Caco-2 (cell line): ENCODE measurements around the gene IL17C. TPM values are rescaled to one million over a fixed set of nuclear protein-coding genes. Genes with fewer than 3 reads are reported as not detected.

Source experiments
- BruUV-seq: library from RNA; stranded (reverse); fragments of 400-500 nt; replicated peaks from 2 replicates; lab custom pipeline; 2021; lab: Mats Ljungman, UMichigan
- CTCF ChIA-PET: fragments of 300-600 bp; sonication (Branson Sonifier 250); formaldehyde crosslinking; loops from one replicate; lab custom pipeline; 2022; ENCODE audit warnings: antibody characterized with exemption; lab: Charles Lee
- POLR2A ChIA-PET: fragments of 300-600 bp; sonication (Branson Sonifier 250); formaldehyde crosslinking; loops from one replicate; lab custom pipeline; 2022; ENCODE audit warnings: antibody characterized with exemption; lab: Charles Lee
- DNase-seq, 2 experiments: peaks; one replicate each; pipeline versions ENCODE4 v3.0.0 to v3.0.0-alpha.2; 2020 to 2022
- H3K27me3 ChIP-seq: replicated peaks from 2 replicates; pipeline ENCODE4 v1.6.0; 2011; ENCODE audit warnings: low read length; ENCODE audit not compliant: control insufficient read depth, insufficient read depth
- H3K36me3 ChIP-seq: 2 replicates; pipeline ENCODE4 v1.5.1; 2011; ENCODE audit warnings: low read length; ENCODE audit not compliant: control insufficient read depth, insufficient read depth
- H3K4me1 ChIP-seq: fragments of 250-450 bp; sonication (Bioruptor Pico); 2 replicates; pipeline ENCODE4 v1.5.1; 2020; ENCODE audit warnings: mild to moderate bottlenecking
- H3K4me3 ChIP-seq: 2 replicates; pipeline ENCODE4 v1.5.1; 2011; ENCODE audit warnings: low read depth, mild to moderate bottlenecking, control low read depth, low read length
- H3K9me3 ChIP-seq: fragments of 250-450 bp; sonication (Bioruptor Pico); 2 replicates; pipeline ENCODE4 v1.5.1; 2020; ENCODE audit warnings: mild to moderate bottlenecking, moderate library complexity
- H3K27ac Mint-ChIP-seq: one replicate; pipeline ENCODE4 v1.8.0; 2022; ENCODE audit warnings: mixed read lengths; ENCODE audit not compliant: unreplicated experiment
- H3K27me3 Mint-ChIP-seq: one replicate; pipeline ENCODE4 v1.8.0; 2022; ENCODE audit warnings: mixed read lengths; ENCODE audit not compliant: insufficient read depth, unreplicated experiment
- H3K36me3 Mint-ChIP-seq: one replicate; pipeline ENCODE4 v1.8.0; 2022; ENCODE audit warnings: mild to moderate bottlenecking, mixed read lengths; ENCODE audit not compliant: insufficient read depth, unreplicated experiment
- H3K4me1 Mint-ChIP-seq: one replicate; pipeline ENCODE4 v1.8.0; 2022; ENCODE audit warnings: low read depth, mixed read lengths; ENCODE audit not compliant: unreplicated experiment
- H3K4me3 Mint-ChIP-seq: one replicate; pipeline ENCODE4 v1.8.0; 2022; ENCODE audit warnings: mild to moderate bottlenecking, moderate library complexity, mixed read lengths; ENCODE audit not compliant: unreplicated experiment
- H3K9me3 Mint-ChIP-seq: one replicate; pipeline ENCODE4 v1.8.0; 2022; ENCODE audit warnings: mixed read lengths; ENCODE audit not compliant: unreplicated experiment
- CTCF ChIP-seq, 2 experiments: fragments of 200-600 bp in 1 of 2; IDR thresholded peaks; 1 replicate in 1 of 2; 2 replicates in 1 of 2; pipeline versions ENCODE4 v1.5.1 to v1.8.0; 2011 to 2022; ENCODE audit warnings: antibody characterized with exemption in 1 of 2, control low read depth in 1 of 2, inconsistent platforms in 1 of 2, low read depth in 1 of 2, low read length in 1 of 2, mild to moderate bottlenecking in 1 of 2, moderate library complexity in 1 of 2; ENCODE audit not compliant: insufficient read depth in 1 of 2, severe bottlenecking in 1 of 2, unreplicated experiment in 1 of 2
- intact Hi-C: fragments of 100-400 bp; cut with micrococcal nuclease; formaldehyde crosslinking; loops from one replicate; pipeline ENCODE4 v1.10.0; 2022; ENCODE audit not compliant: unreplicated experiment
- total RNA-seq: library from RNA; stranded (reverse); gene quantifications from 2 replicates; pipeline ENCODE4 v1.2.3, GENCODE V29; 2022

Gene IL17C
- total RNA-seq, 1 experiment from 2014 or later: not detected

- no TSS peak for BruUV-seq
- intact Hi-C loops: no loop called here
- Mint-ChIP-seq H3K27ac (no peak overlapping the region), H3K27me3 (no peaks in the 10 kb centered on the region), H3K4me3 (no peak overlapping the region), H3K9me3 (no peaks in the 10 kb centered on the region), H3K4me1 (no peaks in the 10 kb centered on the region), H3K36me3 (peaks cover 3% of the 10 kb centered on the region)
- TF ChIP-seq CTCF (IDR thresholded peaks at IDR 0.05; ENCODE audit: insufficient read depth in 1 of 2, low read depth in 1 of 2, low read length in 1 of 2, severe bottlenecking in 1 of 2, unreplicated experiment in 1 of 2): no peak
- H3K9me3 ChIP-seq: no peaks in the 10 kb centered on the region
- no peaks in the 10 kb centered on the region for H3K27me3 ChIP-seq
- no peak overlapping the region for H3K4me3 ChIP-seq
- ChIA-PET CTCF (no interaction called here), POLR2A (no interaction called here)
- no peaks in the 10 kb centered on the region for H3K36me3 ChIP-seq
- DNase-seq: no peak
- H3K4me1 ChIP-seq: no peaks in the 10 kb centered on the region
Measured at GRCh38 chr16:88673716-88674379, 35.5 kb downstream of the IL17C start.

- H3K4me1 ChIP-seq: no peaks in the 10 kb centered on the region
- Mint-ChIP-seq H3K4me3 (no peak overlapping the region), H3K27ac (no peak overlapping the region), H3K9me3 (no peaks in the 10 kb centered on the region), H3K36me3 (peaks cover 8% of the 10 kb centered on the region), H3K4me1 (no peaks in the 10 kb centered on the region), H3K27me3 (no peaks in the 10 kb centered on the region)
- CTCF ChIA-PET: no interaction called here
- no peak overlapping the region for H3K4me3 ChIP-seq
- no peaks in the 10 kb centered on the region for H3K27me3 ChIP-seq
- intact Hi-C loops: no loop called here
- BruUV-seq: no TSS peak
- POLR2A ChIA-PET: no interaction called here
- no peak for DNase-seq
- no peaks in the 10 kb centered on the region for H3K9me3 ChIP-seq
- H3K36me3 ChIP-seq: no peaks in the 10 kb centered on the region
- TF ChIP-seq CTCF (IDR thresholded peaks at IDR 0.05; ENCODE audit: insufficient read depth in 1 of 2, low read depth in 1 of 2, low read length in 1 of 2, severe bottlenecking in 1 of 2, unreplicated experiment in 1 of 2): no peak
Measured at GRCh38 chr16:88676502-88677242, 38.3 kb downstream of the IL17C start.

GRCh38 chr16:88677721-88678120 is 39.3 kb downstream of the IL17C start:
- no peak for TF ChIP-seq CTCF (IDR thresholded peaks at IDR 0.05; ENCODE audit: insufficient read depth in 1 of 2, low read depth in 1 of 2, low read length in 1 of 2, severe bottlenecking in 1 of 2, unreplicated experiment in 1 of 2)
- Mint-ChIP-seq H3K9me3 (no peaks in the 10 kb centered on the region), H3K4me3 (no peak overlapping the region), H3K27me3 (no peaks in the 10 kb centered on the region), H3K27ac (no peak overlapping the region), H3K4me1 (no peaks in the 10 kb centered on the region), H3K36me3 (peaks cover 8% of the 10 kb centered on the region)
- ChIA-PET POLR2A (no interaction called here), CTCF (no interaction called here)
- intact Hi-C loops: no loop called here
- no peak for DNase-seq
- H3K9me3 ChIP-seq: no peaks in the 10 kb centered on the region
- no TSS peak for BruUV-seq
- H3K4me1 ChIP-seq: no peaks in the 10 kb centered on the region
- H3K27me3 ChIP-seq: no peaks in the 10 kb centered on the region
- no peak overlapping the region for H3K4me3 ChIP-seq
- H3K36me3 ChIP-seq: no peaks in the 10 kb centered on the region
